Measurements from ENCODE around the gene ACKR2.

The ACKR2 gene

DNA sequence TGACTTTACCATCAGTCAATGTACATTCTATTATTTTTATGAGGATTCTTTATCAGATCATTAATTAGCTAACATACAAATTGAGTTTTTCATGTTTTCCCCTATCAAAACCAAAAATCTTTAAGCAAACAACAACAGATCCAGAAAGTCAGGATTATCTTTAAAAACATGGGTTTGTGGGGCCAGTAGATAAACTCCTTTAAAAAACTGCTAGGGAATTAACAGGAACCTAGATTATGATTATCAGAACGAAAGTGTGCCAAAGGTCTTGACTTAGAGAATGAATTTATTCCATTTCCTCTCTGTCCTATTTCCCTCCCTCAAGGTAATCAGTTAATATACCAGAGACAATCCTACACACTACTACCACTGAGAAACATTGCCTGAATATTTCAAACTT, 23.0 kb upstream of the ACKR2 start:
- no peak overlapping the region for H3K4me3 ChIP-seq (replicated peaks in 1 of 2; ENCODE audit: low read depth in 2 of 2, low read length in 2 of 2)
- DNase-seq (ENCODE audit: low read depth in 2 of 2), result no peak
- TF ChIP-seq, protein P1, sequence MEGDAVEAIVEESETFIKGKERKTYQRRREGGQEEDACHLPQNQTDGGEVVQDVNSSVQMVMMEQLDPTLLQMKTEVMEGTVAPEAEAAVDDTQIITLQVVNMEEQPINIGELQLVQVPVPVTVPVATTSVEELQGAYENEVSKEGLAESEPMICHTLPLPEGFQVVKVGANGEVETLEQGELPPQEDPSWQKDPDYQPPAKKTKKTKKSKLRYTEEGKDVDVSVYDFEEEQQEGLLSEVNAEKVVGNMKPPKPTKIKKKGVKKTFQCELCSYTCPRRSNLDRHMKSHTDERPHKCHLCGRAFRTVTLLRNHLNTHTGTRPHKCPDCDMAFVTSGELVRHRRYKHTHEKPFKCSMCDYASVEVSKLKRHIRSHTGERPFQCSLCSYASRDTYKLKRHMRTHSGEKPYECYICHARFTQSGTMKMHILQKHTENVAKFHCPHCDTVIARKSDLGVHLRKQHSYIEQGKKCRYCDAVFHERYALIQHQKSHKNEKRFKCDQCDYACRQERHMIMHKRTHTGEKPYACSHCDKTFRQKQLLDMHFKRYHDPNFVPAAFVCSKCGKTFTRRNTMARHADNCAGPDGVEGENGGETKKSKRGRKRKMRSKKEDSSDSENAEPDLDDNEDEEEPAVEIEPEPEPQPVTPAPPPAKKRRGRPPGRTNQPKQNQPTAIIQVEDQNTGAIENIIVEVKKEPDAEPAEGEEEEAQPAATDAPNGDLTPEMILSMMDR (IDR thresholded peaks at IDR 0.05; ENCODE audit: low read depth, low read length), result no peak

DNA sequence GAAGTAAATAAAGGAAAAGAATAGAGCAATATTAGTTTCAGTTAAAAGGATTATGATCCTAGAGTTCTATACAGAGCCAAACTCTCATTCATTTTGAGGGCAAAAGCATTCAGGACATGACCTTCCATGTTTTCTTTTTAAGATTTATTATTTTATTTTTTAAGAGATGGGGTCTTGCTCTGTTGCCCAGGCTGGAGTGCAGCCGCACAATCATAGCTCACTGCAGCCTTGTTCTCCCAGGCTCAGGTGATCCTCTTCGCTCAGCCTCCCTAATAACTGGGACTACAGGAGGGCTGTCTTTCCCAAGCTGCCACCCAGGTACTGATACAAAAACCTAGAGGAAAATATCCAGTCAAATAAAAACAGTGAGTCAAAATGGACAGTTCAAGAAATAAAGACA, 22.6 kb upstream of the ACKR2 start:
- DNase-seq (ENCODE audit: low read depth in 2 of 2), result no peak
- TF ChIP-seq, protein P1 (IDR thresholded peaks at IDR 0.05; ENCODE audit: low read depth, low read length), result no peak
- no peak overlapping the region for H3K4me3 ChIP-seq (replicated peaks in 1 of 2; ENCODE audit: low read depth in 2 of 2, low read length in 2 of 2)

DNA sequence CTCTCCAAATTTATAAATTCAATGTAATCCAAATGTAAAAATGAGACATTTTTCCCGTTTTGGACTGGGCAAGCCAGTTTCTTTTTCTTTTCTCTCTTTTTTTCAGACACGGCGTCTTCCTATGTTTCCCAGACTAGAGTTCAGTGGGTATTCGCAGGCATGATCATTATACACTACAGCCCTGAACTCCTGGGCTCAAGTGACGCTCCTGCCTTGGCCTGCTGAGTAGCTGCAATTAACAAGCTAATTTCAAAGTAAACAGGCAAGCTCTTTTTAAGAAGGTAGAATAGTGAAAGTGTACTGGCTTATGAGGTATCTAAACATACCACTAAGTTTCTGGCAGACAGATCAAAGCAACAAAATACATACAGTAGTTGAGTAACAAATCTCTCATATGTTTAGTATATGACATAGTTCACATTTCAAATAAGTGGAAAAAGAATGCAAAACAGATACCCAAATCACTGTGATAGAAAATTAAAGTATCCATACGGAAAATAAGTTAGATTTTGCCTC, 18.5 kb upstream of the ACKR2 start:
- no peak overlapping the region for H3K4me3 ChIP-seq (replicated peaks in 1 of 2; ENCODE audit: low read depth in 2 of 2, low read length in 2 of 2)
- TF ChIP-seq, protein P1 (IDR thresholded peaks at IDR 0.05; ENCODE audit: low read depth, low read length), result no peak
- DNase-seq (ENCODE audit: low read depth in 2 of 2), result no peak

DNA sequence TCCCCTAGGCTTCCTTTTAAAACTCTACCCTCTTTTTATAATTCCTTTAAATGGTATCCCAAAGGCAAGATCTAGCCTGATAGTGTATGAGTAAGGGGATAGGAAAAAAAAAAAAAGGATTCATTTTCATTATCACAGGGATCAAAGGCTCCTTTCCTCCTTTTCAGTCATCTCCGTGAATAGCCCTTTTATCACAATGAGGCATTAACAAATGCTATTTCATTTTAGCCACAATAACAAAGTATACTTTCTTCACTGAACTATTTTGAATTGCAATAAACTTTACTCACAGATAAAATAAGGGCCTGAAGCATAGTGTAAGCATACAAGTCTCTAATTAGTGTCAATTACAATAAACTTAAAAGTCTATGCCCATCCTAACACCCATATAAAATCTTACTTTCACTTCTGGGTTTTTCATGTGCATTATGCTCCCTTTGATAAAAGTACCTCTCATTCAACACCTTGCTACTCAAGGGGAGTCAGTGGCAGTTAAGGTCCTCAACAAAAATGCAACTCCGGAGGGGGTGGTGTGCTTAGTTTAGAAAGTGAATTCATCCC, 13.5 kb upstream of the ACKR2 start:
- H3K4me3 ChIP-seq (replicated peaks in 1 of 2; ENCODE audit: low read depth in 2 of 2, low read length in 2 of 2), result no peak overlapping the region
- TF ChIP-seq, protein P1 (IDR thresholded peaks at IDR 0.05; ENCODE audit: low read depth, low read length), result no peak
- DNase-seq (ENCODE audit: low read depth in 2 of 2), result no peak

DNA sequence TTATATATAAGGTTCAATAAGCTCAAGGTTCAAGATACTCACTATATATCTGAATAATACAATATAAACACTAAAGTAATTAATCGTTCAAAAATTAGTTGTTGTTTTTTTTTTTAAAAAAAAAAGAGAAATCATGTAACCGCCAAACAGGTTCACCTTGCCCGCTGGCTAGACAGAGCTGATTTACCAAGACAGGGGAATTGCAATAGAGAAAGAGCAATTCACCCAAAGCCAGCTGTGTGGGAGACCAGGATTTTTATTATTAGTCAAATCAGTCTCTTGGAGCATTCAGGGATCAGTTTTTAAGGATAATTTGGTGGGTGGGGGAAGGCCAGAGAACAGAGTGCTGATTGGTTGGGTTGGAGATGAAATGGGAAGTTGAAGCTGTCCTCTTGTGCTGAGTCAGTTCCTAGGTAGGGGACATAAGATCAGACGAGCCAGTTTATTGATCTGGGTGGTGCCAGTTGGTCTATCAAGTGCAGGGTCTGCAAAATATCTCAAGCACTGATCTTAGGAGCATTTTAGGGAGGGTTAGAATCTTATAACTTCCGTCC, 12.8 kb upstream of the ACKR2 start:
- TF ChIP-seq, protein P1 (IDR thresholded peaks at IDR 0.05; ENCODE audit: low read depth, low read length), result no peak
- DNase-seq (ENCODE audit: low read depth in 2 of 2), result no peak

DNA sequence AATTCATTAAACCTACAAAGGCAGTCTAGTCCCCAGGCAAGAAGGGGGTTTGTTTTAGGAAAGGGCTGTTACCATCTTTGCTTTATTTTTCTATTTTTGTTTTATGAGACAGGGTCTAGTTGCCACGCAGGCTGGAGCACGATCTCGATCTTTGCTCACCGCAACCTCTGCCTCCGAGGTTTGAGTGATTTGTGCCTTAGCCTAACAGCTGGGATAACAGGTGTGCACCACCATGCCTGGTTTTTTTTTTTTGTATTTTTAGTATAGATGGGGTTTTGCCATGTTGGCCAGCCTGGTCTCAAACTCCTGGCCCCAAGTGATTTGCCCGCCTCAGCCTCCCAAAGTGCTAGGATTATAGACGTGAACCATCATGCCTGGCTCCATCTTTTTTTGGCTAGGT, 9.9 kb upstream of the ACKR2 start:
- H3K4me3 ChIP-seq (replicated peaks in 1 of 2; ENCODE audit: low read depth in 2 of 2, low read length in 2 of 2), result no peak overlapping the region
- no peak for DNase-seq (ENCODE audit: low read depth in 2 of 2)
- TF ChIP-seq, protein P1 (IDR thresholded peaks at IDR 0.05; ENCODE audit: low read depth, low read length), result no peak

More for the DNA sequence above, 12.8 kb upstream of the ACKR2 start:
- H3K4me3 ChIP-seq (replicated peaks in 1 of 2; ENCODE audit: low read depth in 2 of 2, low read length in 2 of 2), result no peak overlapping the region
